ENCODE data around the gene PIH1D1. TPM values are rescaled to one million over a fixed set of nuclear protein-coding genes. Genes with fewer than 3 reads are reported as not detected.

Gene PIH1D1
- total RNA-seq, 1 experiment from 2014 or later, result 81.1 TPM

- DNase-seq (ENCODE audit: low read depth), result no peak
Measured at GRCh38 chr19:49435670-49436069, 15.9 kb downstream of the PIH1D1 start.

GRCh38 chr19:49434907-49435583, 16.6 kb downstream of the PIH1D1 start:
- no peak for DNase-seq (ENCODE audit: low read depth)

DNA sequence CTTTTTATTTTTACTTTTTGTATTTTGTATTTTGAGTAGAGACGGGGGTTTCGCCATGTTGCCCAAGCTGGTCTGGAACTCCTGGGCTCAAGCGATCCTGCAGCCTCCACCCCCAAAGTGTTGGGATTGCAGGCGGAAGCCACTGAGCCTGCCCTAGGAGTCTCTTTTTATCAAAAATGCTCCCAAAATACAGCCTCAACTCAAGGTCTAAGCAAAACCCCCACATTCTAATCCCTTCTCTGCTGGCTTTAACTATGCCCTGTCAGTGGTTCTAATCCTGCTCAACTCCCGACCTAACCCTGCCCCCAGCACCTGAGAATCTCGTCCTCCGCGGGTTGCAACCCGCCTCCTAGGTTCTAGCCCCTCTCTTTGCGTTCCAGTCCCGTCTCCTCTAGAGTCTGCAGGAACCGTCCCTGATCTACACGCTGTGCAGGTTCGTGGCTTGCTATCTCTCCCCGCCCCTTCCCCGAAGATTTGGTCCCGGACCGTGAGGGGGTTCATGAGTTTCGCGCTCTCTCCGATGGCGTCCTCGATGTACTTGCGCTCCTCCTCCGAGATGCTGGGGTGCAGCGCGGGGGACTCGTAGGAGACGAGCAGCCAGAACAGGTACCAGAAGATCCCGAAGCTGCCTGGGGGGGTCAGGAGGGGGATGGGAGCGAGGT, 18.2 kb downstream of the PIH1D1 start:
- DNase-seq (ENCODE audit: low read depth), result no peak

GRCh38 chr19:49432141-49433073, 19.2 kb downstream of the PIH1D1 start:
- no peak for DNase-seq (ENCODE audit: low read depth)

DNA sequence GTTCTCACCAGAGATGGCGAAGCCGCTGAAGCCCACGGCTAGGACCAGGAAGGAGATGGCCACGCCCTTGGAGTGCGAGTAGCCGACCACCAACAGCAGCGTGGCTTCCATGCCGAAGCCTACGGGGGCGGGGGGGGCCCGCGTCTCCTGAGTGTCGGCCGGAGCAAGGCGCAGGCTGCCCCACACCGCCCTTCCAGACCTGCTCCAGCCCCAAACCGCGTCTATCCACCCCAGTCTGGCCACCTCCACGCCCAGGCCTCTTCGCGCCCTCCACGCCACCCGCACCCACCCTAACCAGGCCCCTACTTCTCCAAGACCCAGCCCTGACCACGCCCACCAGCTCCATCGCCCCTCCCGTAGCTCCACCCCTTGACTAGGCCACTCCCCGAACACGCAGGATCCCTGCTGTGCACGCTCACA, 20.3 kb downstream of the PIH1D1 start:
- no peak for DNase-seq (ENCODE audit: low read depth)

DNA sequence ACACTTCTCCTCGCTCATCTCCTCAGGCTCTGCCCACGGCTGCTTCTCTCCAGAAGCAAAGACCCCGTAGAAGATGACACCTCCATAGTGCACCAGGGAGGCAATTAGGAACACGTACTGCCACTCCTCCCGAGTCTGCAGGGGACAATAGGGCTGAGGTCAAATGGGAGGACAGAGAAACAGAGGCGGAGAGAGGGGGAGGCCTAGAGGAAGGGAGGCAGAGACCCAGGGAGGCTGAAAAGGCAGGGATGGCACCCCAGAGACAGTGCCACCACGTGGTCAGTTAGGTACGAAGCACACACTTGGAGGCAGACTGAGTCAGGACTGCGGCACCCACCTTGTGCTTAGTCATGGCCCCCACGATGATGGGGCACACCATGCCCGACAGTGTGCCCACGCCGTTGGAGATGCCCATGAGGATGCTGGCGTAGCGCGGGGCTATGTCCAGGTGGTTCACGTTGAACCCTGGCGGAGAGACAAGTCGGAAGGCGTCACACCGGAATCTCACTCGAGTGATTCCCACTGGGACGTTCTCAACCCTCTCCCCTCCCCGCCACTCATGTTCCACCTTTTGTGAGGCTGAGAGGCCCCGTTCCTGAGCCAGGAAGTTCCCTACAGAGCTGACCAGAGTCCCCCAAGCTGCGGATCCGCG, 20.8 kb downstream of the PIH1D1 start:
- DNase-seq (ENCODE audit: low read depth), result no peak

GRCh38 chr19:49430172-49430677, 21.4 kb downstream of the PIH1D1 start:
- DNase-seq (ENCODE audit: low read depth), result no peak

DNA sequence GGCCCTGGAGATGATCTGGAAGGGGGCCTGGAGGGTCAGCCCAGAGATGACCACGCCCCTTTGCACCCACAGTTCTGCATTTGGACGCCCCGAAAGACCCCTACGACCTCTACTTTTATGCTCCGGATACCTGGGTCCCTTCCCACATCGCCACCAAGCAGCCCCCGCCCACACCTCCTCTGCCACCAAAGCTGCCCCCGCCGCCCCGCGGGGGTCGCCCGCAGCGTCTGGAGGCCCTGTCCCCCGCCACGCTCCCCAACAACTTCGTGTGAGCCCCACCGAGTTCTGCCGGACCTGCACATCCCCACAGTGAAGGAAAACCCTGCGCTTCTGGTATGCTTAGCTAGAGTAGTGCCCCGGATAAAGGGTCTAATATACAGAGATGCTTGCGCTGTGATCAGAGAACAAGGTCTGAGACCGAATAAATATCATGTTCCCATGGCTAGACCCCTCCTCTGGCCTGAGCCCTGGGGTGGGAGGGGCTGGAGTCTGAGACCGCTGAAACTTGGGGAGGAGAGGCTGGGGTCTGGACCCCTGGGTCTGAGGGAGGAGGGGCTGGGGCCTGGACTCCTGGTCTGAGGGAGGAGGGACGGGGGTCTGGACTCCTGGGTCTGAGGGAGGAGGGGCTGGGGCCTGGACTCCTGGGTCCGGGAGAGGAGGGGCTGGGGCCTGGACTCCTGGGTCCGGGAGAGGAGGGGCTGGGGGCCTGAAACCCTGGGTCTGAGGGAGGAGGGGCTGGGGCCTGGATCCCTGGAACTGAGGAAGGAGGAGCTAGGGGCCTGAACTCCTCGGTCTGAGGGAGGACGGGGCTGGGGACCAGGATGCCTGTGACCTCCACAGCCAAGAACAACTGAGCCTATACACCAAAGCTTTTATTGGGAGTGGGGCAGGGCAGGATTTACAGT, 22.8 kb downstream of the PIH1D1 start:
- DNase-seq (ENCODE audit: low read depth), result no peak

- no peak for DNase-seq (ENCODE audit: low read depth)
Measured at GRCh38 chr19:49427855-49428546, 23.6 kb downstream of the PIH1D1 start.

GRCh38 chr19:49427339-49427738, 24.3 kb downstream of the PIH1D1 start:
- no peak for DNase-seq (ENCODE audit: low read depth)

- DNase-seq (ENCODE audit: low read depth), result peak; percentile 36
Measured at GRCh38 chr19:49425922-49426592, 25.6 kb downstream of the PIH1D1 start.

GRCh38 chr19:49425178-49425577, 26.4 kb downstream of the PIH1D1 start, which contains the start of gene GFY:
Gene GFY (plus strand): TSS chr19:49425388. CDS start chr19:49426431, 1,043 bp downstream.
- no peak for DNase-seq (ENCODE audit: low read depth)

- DNase-seq (ENCODE audit: low read depth), result no peak
Measured at GRCh38 chr19:49423985-49424303, 27.7 kb downstream of the PIH1D1 start.

- DNase-seq (ENCODE audit: low read depth), result no peak
Measured at GRCh38 chr19:49423071-49423984, 28.3 kb downstream of the PIH1D1 start, which contains the start of gene PTH2. Gene PTH2 (minus strand): TSS chr19:49423441. CDS start chr19:49423339, 102 bp downstream.

GRCh38 chr19:49422407-49423070, 29.1 kb downstream of the PIH1D1 start:
- no peak for DNase-seq (ENCODE audit: low read depth)

GRCh38 chr19:49421878-49422202, 29.8 kb downstream of the PIH1D1 start:
- no peak for DNase-seq (ENCODE audit: low read depth)

DNA sequence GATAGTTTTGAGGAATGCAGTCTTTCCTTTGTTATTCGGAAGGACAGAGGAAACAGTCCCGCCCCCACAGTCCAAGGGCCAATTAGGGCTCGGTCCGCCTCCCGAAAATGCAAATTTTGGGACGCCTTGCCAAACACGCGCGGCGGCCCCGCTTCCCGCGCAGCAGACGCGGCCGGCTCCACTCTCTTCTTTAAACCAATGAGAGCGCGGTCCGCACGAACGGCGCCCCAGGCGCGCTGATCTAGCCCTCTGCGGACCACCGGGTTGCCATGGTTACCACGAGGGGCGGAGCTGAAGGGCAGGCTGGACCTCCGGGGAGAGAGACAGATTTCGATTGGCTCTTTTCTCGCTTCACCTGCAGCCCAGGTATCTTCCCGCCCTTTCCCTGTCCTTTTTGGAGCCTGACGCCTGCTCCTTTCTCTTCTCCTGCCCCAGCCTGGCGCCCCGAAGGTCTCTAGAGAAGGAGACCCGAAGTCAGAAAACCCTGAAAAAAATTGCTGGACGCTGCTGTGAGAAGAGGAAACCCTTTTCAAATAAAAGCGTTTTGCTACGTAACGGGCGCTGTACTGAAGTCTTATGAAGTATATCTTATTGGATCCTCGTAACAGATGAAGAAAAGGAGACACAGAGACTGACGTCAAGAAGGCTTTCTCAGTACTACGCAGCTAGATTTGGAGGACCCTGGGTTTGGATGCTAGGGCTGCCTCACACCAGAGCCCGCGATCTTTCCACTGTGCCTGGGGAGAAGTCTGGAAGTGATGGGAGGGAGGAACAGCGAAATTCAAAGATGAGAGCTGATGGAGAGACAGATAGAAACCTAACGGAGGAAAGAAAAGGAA, 30.4 kb downstream of the PIH1D1 start:
- DNase-seq (ENCODE audit: low read depth), result peak; percentile 44
